NCI-H2171 (cell line): ENCODE data around the gene SURF6.
"Not testable (repeated sequence)": the region's sequence is repeated elsewhere in the genome, so short reads cannot be mapped to it uniquely, and the experiment has no call there.

Experiments used
- DNase-seq: peaks from one replicate; lab custom pipeline; 2025; lab: John Stamatoyannopoulos, UW

Gene SURF6

DNA sequence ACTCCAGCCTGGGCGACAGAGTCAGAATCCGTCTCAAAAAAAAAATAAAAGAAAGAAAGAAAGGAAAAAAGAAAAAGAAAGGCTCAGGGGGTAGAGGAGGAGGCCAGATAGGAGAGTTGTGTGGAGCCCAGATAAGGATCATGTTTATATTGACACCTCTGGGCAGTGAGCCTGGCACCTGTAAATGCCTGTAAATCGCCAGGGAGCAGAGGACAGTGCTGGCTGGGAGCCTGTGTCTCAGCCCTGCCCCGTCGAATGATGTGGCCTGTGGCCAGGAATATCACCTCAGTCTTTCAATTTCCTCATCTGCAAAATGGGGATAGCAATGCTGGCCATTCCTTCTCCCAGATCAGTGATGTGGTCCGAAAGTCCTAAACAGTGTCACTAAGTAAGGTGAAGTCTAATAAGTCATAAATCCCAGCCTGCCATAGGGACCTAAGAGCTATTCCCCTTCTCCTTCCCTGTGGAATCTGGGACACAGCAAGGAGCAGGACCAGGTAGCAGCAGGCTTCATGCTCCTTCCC lies 50.7 kb downstream of the SURF6 start:
- no peak for DNase-seq

DNA sequence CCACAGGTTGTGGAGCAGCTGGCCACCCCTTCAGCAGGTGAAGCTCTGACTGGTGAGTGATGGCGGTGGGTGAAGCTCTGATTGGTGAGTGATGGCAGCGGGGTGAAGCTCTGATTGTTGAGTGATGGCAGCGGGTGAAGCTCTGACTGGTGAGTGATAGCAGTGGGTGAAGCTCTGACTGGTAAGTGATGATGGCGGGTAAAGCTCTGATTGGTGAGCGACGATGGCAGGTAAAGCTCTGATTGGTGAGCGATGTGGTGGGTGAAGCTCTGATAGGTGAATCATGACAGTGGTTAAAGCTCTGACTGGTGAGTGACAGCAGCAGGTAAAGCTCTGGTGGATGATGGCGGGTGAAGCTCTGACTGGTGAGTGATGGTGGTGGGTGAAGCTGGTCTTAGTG lies 51.6 kb downstream of the SURF6 start:
- DNase-seq, result no peak

- not testable (repeated sequence) for DNase-seq
Observed at GRCh38 chr9:133283255-133284032, 52.5 kb downstream of the SURF6 start.

- DNase-seq, result no peak
Observed at GRCh38 chr9:133282464-133283238, 53.3 kb downstream of the SURF6 start.

DNA sequence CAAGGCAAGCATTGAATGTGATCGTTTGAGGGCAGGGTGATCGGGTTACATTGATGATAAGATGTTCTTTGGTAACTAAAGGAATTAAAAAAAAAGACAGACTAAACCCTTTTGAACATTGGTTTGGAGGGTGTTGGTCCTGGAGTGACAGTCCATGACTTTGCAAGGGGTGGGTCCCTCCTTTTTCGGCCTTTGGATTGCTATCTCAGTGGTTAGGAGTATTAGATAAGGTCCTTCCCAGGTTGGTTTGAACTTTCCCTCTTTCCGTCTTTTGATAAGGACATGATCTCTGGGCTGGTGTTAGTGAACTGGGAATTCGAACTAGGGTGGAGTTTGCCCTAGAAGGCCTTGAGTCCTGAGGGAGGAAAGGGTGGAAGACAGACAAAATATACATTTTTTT lies 55.6 kb downstream of the SURF6 start:
- no peak for DNase-seq
